Measurements from ENCODE around the gene ATP1A4.
A peak's percentile ranks its signal among the peaks of the same experiment; 100 is the strongest.

ATP1A4 gene

GRCh38 chr1:160178731-160179130 is 27.3 kb downstream of the ATP1A4 start:
- no peak for DNase-seq

GRCh38 chr1:160179336-160179735 is 27.9 kb downstream of the ATP1A4 start:
- no peak for DNase-seq

GRCh38 chr1:160186246-160186645 is 34.8 kb downstream of the ATP1A4 start:
- DNase-seq, result no peak

GRCh38 chr1:160186729-160187128 is 35.3 kb downstream of the ATP1A4 start:
- DNase-seq, result no peak

GRCh38 chr1:160187407-160187806 is 36.0 kb downstream of the ATP1A4 start:
- no peak for DNase-seq

- DNase-seq, result no peak
Measured at GRCh38 chr1:160188341-160188740, 36.9 kb downstream of the ATP1A4 start.

- no peak for DNase-seq
Measured at GRCh38 chr1:160189649-160190625, 38.5 kb downstream of the ATP1A4 start, which contains the start of gene CASQ1. Gene CASQ1 (plus strand): TSS chr1:160190575. CDS start chr1:160190752, 177 bp downstream.

GRCh38 chr1:160191756-160192155 is 40.4 kb downstream of the ATP1A4 start:
- no peak for DNase-seq

GRCh38 chr1:160192234-160192633 is 40.8 kb downstream of the ATP1A4 start:
- no peak for DNase-seq

GRCh38 chr1:160193091-160193819 is 41.9 kb downstream of the ATP1A4 start:
- peak; percentile 85 for DNase-seq

GRCh38 chr1:160193832-160194736 is 42.7 kb downstream of the ATP1A4 start:
- no peak for DNase-seq

GRCh38 chr1:160194737-160195059 is 43.3 kb downstream of the ATP1A4 start:
- no peak for DNase-seq

- DNase-seq, result no peak
Measured at GRCh38 chr1:160196143-160196542, 44.7 kb downstream of the ATP1A4 start.

GRCh38 chr1:160197231-160197630 is 45.8 kb downstream of the ATP1A4 start:
- no peak for DNase-seq

- DNase-seq, result peak; percentile 52
Measured at GRCh38 chr1:160200786-160201185, 49.4 kb downstream of the ATP1A4 start.

- peak; percentile 95 for DNase-seq
Measured at GRCh38 chr1:160204526-160205241, 53.3 kb downstream of the ATP1A4 start.

GRCh38 chr1:160205242-160206035 is 54.0 kb downstream of the ATP1A4 start, which contains the start of gene PEA15:
Gene PEA15 (plus strand): TSS chr1:160205384. CDS start chr1:160211545, 6,161 bp downstream.
- DNase-seq, result peak; percentile 72

- DNase-seq, result peak; percentile 75
Measured at GRCh38 chr1:160206036-160206389, 54.6 kb downstream of the ATP1A4 start.

- peak; percentile 62 for DNase-seq
Measured at GRCh38 chr1:160206421-160207117, 55.2 kb downstream of the ATP1A4 start.

- no peak for DNase-seq
Measured at GRCh38 chr1:160207118-160207650, 55.8 kb downstream of the ATP1A4 start.

All from inflammatory macrophage treated with lipopolysaccharide for 4 hours (primary cell).